IMR-90 (cell line): ENCODE measurements around the gene RPS6KA4. TPM values are rescaled to one million over a fixed set of nuclear protein-coding genes. Genes with fewer than 3 reads are reported as not detected.

Experiments
- ATAC-seq: fragments of 200-7000 bp; cut with Tn5 transposase; 2 replicates; pipeline ENCODE4 v1.9.1; 2020; ENCODE audit warnings: low read depth, mild to moderate bottlenecking, moderate library complexity
- BruUV-seq: library from RNA; stranded (reverse); fragments of 400-500 nt; replicated peaks from 2 replicates; lab custom pipeline; 2021; lab: Mats Ljungman, UMichigan
- CTCF ChIA-PET: fragments of 300-600 bp; formaldehyde crosslinking; extraction: SDS; loops from one replicate; lab custom pipeline; 2021; ENCODE audit warnings: antibody characterized with exemption; lab: Yijun Ruan, JAX
- POLR2A ChIA-PET: fragments of 300-600 bp; sonication (Branson Sonifier 250); formaldehyde crosslinking; loops from one replicate; lab custom pipeline; 2022; ENCODE audit warnings: antibody characterized with exemption; ENCODE audit not compliant: unreplicated experiment; lab: Charles Lee
- DNase-seq: peaks from one replicate; pipeline ENCODE4 v3.0.0; 2013
- H2AFZ ChIP-seq: replicated peaks from 2 replicates; pipeline ENCODE3; 2013; ENCODE audit warnings: low read length, mild to moderate bottlenecking; ENCODE audit not compliant: poor library complexity
- H2AK5ac ChIP-seq: 2 replicates; pipeline ENCODE4 v1.6.1; 2013; ENCODE audit warnings: low read depth, low read length, inconsistent platforms
- H2AK9ac ChIP-seq: replicated peaks from 2 replicates; pipeline ENCODE3; 2013; ENCODE audit warnings: mild to moderate bottlenecking, low read depth, low read length, moderate library complexity; ENCODE audit not compliant: poor library complexity
- H2BK120ac ChIP-seq: 2 replicates; pipeline ENCODE4 v1.6.1; 2013; ENCODE audit warnings: low read depth, low read length, inconsistent platforms
- H2BK15ac ChIP-seq: 3 replicates; pipeline ENCODE4 v1.6.1; 2013; ENCODE audit warnings: low read depth, low read length, inconsistent platforms
- H2BK20ac ChIP-seq: 2 replicates; pipeline ENCODE4 v1.6.1; 2013; ENCODE audit warnings: low read depth, mild to moderate bottlenecking, inconsistent platforms, low read length, moderate library complexity
- H2BK5ac ChIP-seq: 2 replicates; pipeline ENCODE4 v1.6.1; 2013; ENCODE audit warnings: mild to moderate bottlenecking, low read depth, low read length, inconsistent platforms; ENCODE audit not compliant: poor library complexity, severe bottlenecking
- H3K14ac ChIP-seq: replicated peaks from 2 replicates; pipeline ENCODE4 v1.6.1; 2013; ENCODE audit warnings: low read depth, low read length, inconsistent platforms
- H3K18ac ChIP-seq: 2 replicates; pipeline ENCODE4 v1.6.1; 2013; ENCODE audit warnings: low read depth, low read length, control low read depth
- H3K23ac ChIP-seq: 2 replicates; pipeline ENCODE4 v1.6.1; 2013; ENCODE audit warnings: low read depth, low read length, inconsistent platforms
- H3K27ac ChIP-seq: 2 replicates; pipeline ENCODE4 v1.5.1; 2013; ENCODE audit warnings: mild to moderate bottlenecking, control low read depth, low read length; ENCODE audit not compliant: insufficient read depth
- H3K27me3 ChIP-seq: 2 replicates; pipeline ENCODE4 v1.6.1; 2013; ENCODE audit warnings: low read length; ENCODE audit not compliant: control insufficient read depth, insufficient read depth
- H3K36me3 ChIP-seq: 2 replicates; pipeline ENCODE4 v1.6.1; 2013; ENCODE audit warnings: low read length, mixed read lengths; ENCODE audit not compliant: control insufficient read depth, insufficient read depth
- H3K4ac ChIP-seq: 2 replicates; pipeline ENCODE4 v1.6.1; 2013; ENCODE audit warnings: low read depth, low read length, inconsistent platforms
- H3K4me1 ChIP-seq: 2 replicates; pipeline ENCODE4 v1.6.1; 2013; ENCODE audit warnings: low read length, mixed read lengths; ENCODE audit not compliant: control insufficient read depth, insufficient read depth
- H3K4me2 ChIP-seq: 2 replicates; pipeline ENCODE4 v1.6.1; 2013; ENCODE audit warnings: low read depth, mild to moderate bottlenecking, control low read depth, low read length, moderate library complexity
- H3K4me3 ChIP-seq: 2 replicates; pipeline ENCODE4 v1.5.1; 2013; ENCODE audit warnings: low read depth, mild to moderate bottlenecking, control low read depth, low read length, moderate library complexity; ENCODE audit not compliant: insufficient read depth
- H3K56ac ChIP-seq: 2 replicates; pipeline ENCODE4 v1.6.1; 2013; ENCODE audit warnings: low read length, inconsistent platforms; ENCODE audit not compliant: insufficient read depth; ENCODE audit errors: extremely low read depth
- H3K79me1 ChIP-seq, 2 experiments: 2 replicates each; pipeline ENCODE4 v1.6.1; 2013; ENCODE audit warnings: low read length in 2 of 2, inconsistent platforms in 1 of 2, low read depth in 1 of 2
- H3K9ac ChIP-seq: 2 replicates; pipeline ENCODE4 v1.6.1; 2013; ENCODE audit warnings: low read depth, low read length, control low read depth
- H3K9me1 ChIP-seq: 2 replicates; pipeline ENCODE4 v1.6.1; 2013; ENCODE audit warnings: low read length, inconsistent platforms; ENCODE audit not compliant: insufficient read depth
- H3K9me3 ChIP-seq: 2 replicates; pipeline ENCODE4 v1.6.1; 2013; ENCODE audit warnings: low read length; ENCODE audit not compliant: control insufficient read depth, insufficient read depth
- H4K20me1 ChIP-seq: 2 replicates; pipeline ENCODE4 v1.6.1; 2013; ENCODE audit warnings: low read length, inconsistent platforms; ENCODE audit not compliant: insufficient read depth
- H4K5ac ChIP-seq: 2 replicates; pipeline ENCODE4 v1.6.1; 2013; ENCODE audit warnings: mild to moderate bottlenecking, low read depth, low read length, control low read depth
- H4K8ac ChIP-seq, 2 experiments: 2 replicates each; pipeline ENCODE4 v1.6.1; 2013; ENCODE audit warnings: low read depth in 2 of 2, low read length in 2 of 2, control low read depth in 1 of 2, inconsistent platforms in 1 of 2
- H4K91ac ChIP-seq: 2 replicates; pipeline ENCODE4 v1.6.1; 2013; ENCODE audit warnings: low read depth, low read length, inconsistent platforms; ENCODE audit not compliant: insufficient read depth
- MAFK ChIP-seq: IDR thresholded peaks from 2 replicates; pipeline ENCODE4 v1.6.1; 2012; ENCODE audit warnings: low read depth, low read length, improper control_type of control experiment
- POLR2A ChIP-seq: IDR thresholded peaks from 2 replicates; pipeline ENCODE4 v1.6.1; 2012; ENCODE audit warnings: mild to moderate bottlenecking, low read depth, low read length
- RAD21 ChIP-seq: IDR thresholded peaks from 2 replicates; pipeline ENCODE4 v1.6.1; 2012; ENCODE audit warnings: low read length, improper control_type of control experiment
- RFX5 ChIP-seq: IDR thresholded peaks from 2 replicates; pipeline ENCODE4 v1.8.0; 2012; ENCODE audit warnings: low read depth, mild to moderate bottlenecking, low read length, moderate library complexity
- WGBS, 2 experiments: methylation state at CpG; one replicate each; pipeline versions ENCODE4 v1.1.5 to v1.1.7; 2013; ENCODE audit warnings: missing lambda C conversion rate in 2 of 2; ENCODE audit not compliant: insufficient read length in 1 of 2; ENCODE audit errors: extremely low coverage in 2 of 2; 5-methylcytosine and 5-hydroxymethylcytosine counted together
- dilution Hi-C: fragments of 300-500 bp; cut with HindIII; formaldehyde crosslinking; loops from one replicate; pipeline ENCODE4 v1.14.3; 2018; ENCODE audit warnings: low sequenced_read_pairs; ENCODE audit not compliant: unreplicated experiment
- in situ Hi-C: fragments of 300-500 bp; cut with MboI; formaldehyde crosslinking; loops from 3 replicates; pipeline ENCODE4 v1.14.3; 2019; ENCODE audit warnings: low sequenced_read_pairs, inconsistent platforms, mixed read lengths
- intact Hi-C: fragments of 100-400 bp; cut with micrococcal nuclease; formaldehyde crosslinking; loops from 2 replicates; pipeline ENCODE4 v1.10.0; 2022
- polyA plus RNA-seq, 3 experiments: library from polyadenylated mRNA; depleted of rRNA; stranded (reverse); fragments of >200 nt; gene quantifications; 2 replicates each; pipeline ENCODE4 v1.2.3, GENCODE V29; 2012; ENCODE audit warnings: low replicate concordance in 1 of 3
- total RNA-seq: library from RNA; depleted of rRNA; stranded (reverse); fragments of >200 nt; gene quantifications from 2 replicates; pipeline ENCODE4 v1.2.3, GENCODE V29; 2012
- TF ChIP-seq, protein P1 (sequence below): conservative IDR thresholded peaks from 2 replicates; pipeline ENCODE4 v1.5.1; 2012; ENCODE audit warnings: mild to moderate bottlenecking, low read depth, low read length, improper control_type of control experiment

Gene RPS6KA4
- total and polyA plus RNA-seq, 2 of the 4 experiments (the other 2 are of a cell fraction), result 38.8 to 52.9 TPM

DNA sequence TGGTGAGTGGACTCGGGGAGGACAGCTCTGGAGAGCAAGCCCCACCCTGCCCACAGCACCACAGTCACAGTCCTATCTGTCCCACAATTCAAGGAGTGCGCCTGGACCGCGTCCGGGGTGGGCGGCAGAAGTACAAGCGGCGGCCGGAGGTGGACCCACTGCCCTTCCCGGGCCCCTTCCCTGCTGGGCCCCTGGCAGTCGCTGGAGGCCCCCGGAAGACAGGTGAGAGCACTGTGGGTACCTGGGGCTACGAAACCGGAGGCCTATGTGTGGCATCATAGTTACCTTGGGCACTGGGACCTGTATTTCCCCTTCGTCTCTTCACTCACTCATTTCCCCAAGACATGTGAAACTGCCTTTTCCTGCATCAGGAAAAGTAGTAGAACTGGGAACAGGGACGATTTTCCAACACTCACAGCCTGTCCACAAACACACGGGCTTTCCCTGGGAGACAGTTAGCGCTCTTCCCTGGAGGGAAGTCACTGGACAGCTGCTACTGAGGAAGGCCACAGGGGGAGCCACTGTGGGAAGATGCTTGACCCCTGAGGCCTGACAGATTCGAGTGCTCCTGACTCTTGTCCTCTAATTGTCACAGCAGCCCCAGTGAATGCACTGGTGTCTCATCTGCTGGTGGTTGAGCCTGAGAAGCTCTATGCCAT lies 44.7 kb upstream of the RPS6KA4 start:
- DNase-seq (no peak), ATAC-seq (no peak)
- H2BK5ac ChIP-seq, result no peak overlapping the region
- H3K4me3 ChIP-seq, result no peak overlapping the region
- intact Hi-C loops, result no loop called here
- peaks cover 11 to 38% of the 10 kb centered on the region in 2 experiments for H3K79me1 ChIP-seq
- no peak overlapping the region for H2AK5ac ChIP-seq
- POLR2A ChIA-PET, result no interaction called here
- H3K4me1 ChIP-seq, result peaks cover 5% of the 10 kb centered on the region
- H2AFZ ChIP-seq, result no peak overlapping the region
- CTCF ChIA-PET, result no interaction called here
- H2BK20ac ChIP-seq, result no peak overlapping the region
- no peak overlapping the region for H3K4me2 ChIP-seq
- peaks cover 12% of the 10 kb centered on the region; the same call in 1 of the 2 replicates for H3K36me3 ChIP-seq
- dilution Hi-C loops, result no loop called here
- no peak overlapping the region for H3K23ac ChIP-seq
- BruUV-seq, result no TSS peak
- in situ Hi-C loops, result no loop called here
- H3K18ac ChIP-seq, result no peak overlapping the region
- no peak overlapping the region for H4K91ac ChIP-seq
- H3K56ac ChIP-seq, result no peak overlapping the region
- H3K4ac ChIP-seq, result no peak overlapping the region
- peaks cover 5% of the 10 kb centered on the region for H3K9me1 ChIP-seq
- H2AK9ac ChIP-seq, result peak overlapping the region; percentile 65
- H4K20me1 ChIP-seq, result no peaks in the 10 kb centered on the region
- no peaks in the 10 kb centered on the region for H3K9me3 ChIP-seq
- H4K8ac ChIP-seq, result no peak overlapping the region
- H3K9ac ChIP-seq, result no peak overlapping the region
- H4K5ac ChIP-seq, result no peak overlapping the region
- H3K14ac ChIP-seq, result no peak overlapping the region
- TF ChIP-seq RAD21 (0 out of 2 replicates have a peak, but pooled peaks have one; percentile 9), RFX5 (no peak), MAFK (no peak), POLR2A (no peak)
- TF ChIP-seq, protein P1, sequence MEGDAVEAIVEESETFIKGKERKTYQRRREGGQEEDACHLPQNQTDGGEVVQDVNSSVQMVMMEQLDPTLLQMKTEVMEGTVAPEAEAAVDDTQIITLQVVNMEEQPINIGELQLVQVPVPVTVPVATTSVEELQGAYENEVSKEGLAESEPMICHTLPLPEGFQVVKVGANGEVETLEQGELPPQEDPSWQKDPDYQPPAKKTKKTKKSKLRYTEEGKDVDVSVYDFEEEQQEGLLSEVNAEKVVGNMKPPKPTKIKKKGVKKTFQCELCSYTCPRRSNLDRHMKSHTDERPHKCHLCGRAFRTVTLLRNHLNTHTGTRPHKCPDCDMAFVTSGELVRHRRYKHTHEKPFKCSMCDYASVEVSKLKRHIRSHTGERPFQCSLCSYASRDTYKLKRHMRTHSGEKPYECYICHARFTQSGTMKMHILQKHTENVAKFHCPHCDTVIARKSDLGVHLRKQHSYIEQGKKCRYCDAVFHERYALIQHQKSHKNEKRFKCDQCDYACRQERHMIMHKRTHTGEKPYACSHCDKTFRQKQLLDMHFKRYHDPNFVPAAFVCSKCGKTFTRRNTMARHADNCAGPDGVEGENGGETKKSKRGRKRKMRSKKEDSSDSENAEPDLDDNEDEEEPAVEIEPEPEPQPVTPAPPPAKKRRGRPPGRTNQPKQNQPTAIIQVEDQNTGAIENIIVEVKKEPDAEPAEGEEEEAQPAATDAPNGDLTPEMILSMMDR, result peak; percentile 27; the same call in 1 of the 2 replicates
- 87% methylated on average over 10 of the region's 19 CpGs; no CpG with 5 or more reads in 1 of the 2 experiments for WGBS, 2 experiments
- H2BK120ac ChIP-seq, result no peak overlapping the region
- H2BK15ac ChIP-seq, result no peak overlapping the region
- no peaks in the 10 kb centered on the region for H3K27me3 ChIP-seq
- H3K27ac ChIP-seq, result no peak overlapping the region
